Measurements from ENCODE around the gene CDK14. TPM values are rescaled to one million over a fixed set of nuclear protein-coding genes. Genes with fewer than 3 reads are reported as not detected.

CDK14 gene
- total RNA-seq, 4 donors from 2014 or later = 29.3 to 37.8 (median 33.0) TPM

GRCh38 chr7:90663176-90663575 lies 67.1 kb downstream of the CDK14 start:
- H3K36me3 ChIP-seq = no peaks in the 10 kb centered on the region
- H3K27me3 ChIP-seq = no peaks in the 10 kb centered on the region
- H3K4me1 ChIP-seq = peaks cover 21 to 35% of the 10 kb centered on the region in 2 donors
- 59 to 62% methylated on average over 3 of the region's 3 CpGs for WGBS, 2 donors
- H3K4me3 ChIP-seq (replicated peaks in 1 of 3) = no peak overlapping the region
- no peaks in the 10 kb centered on the region for H3K9me3 ChIP-seq
- no peak for TF ChIP-seq POLR2A (IDR thresholded peaks at IDR 0.05)
- TF ChIP-seq, protein P1, sequence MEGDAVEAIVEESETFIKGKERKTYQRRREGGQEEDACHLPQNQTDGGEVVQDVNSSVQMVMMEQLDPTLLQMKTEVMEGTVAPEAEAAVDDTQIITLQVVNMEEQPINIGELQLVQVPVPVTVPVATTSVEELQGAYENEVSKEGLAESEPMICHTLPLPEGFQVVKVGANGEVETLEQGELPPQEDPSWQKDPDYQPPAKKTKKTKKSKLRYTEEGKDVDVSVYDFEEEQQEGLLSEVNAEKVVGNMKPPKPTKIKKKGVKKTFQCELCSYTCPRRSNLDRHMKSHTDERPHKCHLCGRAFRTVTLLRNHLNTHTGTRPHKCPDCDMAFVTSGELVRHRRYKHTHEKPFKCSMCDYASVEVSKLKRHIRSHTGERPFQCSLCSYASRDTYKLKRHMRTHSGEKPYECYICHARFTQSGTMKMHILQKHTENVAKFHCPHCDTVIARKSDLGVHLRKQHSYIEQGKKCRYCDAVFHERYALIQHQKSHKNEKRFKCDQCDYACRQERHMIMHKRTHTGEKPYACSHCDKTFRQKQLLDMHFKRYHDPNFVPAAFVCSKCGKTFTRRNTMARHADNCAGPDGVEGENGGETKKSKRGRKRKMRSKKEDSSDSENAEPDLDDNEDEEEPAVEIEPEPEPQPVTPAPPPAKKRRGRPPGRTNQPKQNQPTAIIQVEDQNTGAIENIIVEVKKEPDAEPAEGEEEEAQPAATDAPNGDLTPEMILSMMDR (IDR thresholded peaks at IDR 0.05) = no peak
- no peak overlapping the region for H3K27ac ChIP-seq
- intact Hi-C loops (cut with DNase I) = no loop called here
- DNase-seq = peak in 1 of 2 donors; percentile 21

GRCh38 chr7:90666186-90666585 lies 70.1 kb downstream of the CDK14 start:
- Histone ChIP-seq H3K4me3 (replicated peaks in 1 of 3) (no peak overlapping the region), H3K9me3 (no peaks in the 10 kb centered on the region), H3K4me1 (peaks cover 13 to 21% of the 10 kb centered on the region in 2 donors), H3K36me3 (no peaks in the 10 kb centered on the region), H3K27me3 (no peaks in the 10 kb centered on the region), H3K27ac (no peak overlapping the region)
- WGBS, 2 donors = 46 to 54% methylated on average over 4 of the region's 4 CpGs
- DNase-seq = peak; percentile 9 to 46
- intact Hi-C loops (cut with DNase I) = no loop called here
- TF ChIP-seq, protein P1 (IDR thresholded peaks at IDR 0.05) = no peak
- no peak for TF ChIP-seq POLR2A (IDR thresholded peaks at IDR 0.05)

DNA sequence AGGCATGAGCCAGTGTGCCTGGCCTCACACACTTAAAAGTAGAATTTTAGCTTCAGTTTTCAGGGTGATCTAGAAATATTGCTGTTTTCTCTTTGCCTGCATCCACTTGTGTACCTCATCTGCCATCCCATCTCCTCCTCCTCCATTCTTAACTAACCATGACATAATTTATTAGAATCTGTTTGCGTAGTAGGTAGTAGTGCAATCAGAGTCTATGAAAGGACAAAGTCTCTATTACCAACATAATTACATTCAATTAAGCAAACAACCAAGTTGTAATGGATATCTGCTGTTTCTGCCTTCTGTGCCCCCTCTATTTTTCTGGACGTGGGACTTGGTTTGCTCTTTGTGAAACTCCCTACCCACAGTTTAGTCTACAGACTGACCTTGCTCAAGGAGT lies 72.9 kb downstream of the CDK14 start:
- no peaks in the 10 kb centered on the region for H3K27me3 ChIP-seq
- H3K27ac ChIP-seq = no peak overlapping the region
- H3K4me1 ChIP-seq = peaks cover 0 to 2% of the 10 kb centered on the region in 2 donors
- H3K36me3 ChIP-seq = no peaks in the 10 kb centered on the region
- no peaks in the 10 kb centered on the region for H3K9me3 ChIP-seq
- TF ChIP-seq POLR2A (IDR thresholded peaks at IDR 0.05) = no peak
- TF ChIP-seq, protein P1 (IDR thresholded peaks at IDR 0.05) = no peak
- no peak overlapping the region for H3K4me3 ChIP-seq (replicated peaks in 1 of 3)
- no peak for DNase-seq
- 51 to 60% methylated on average over 2 of the region's 2 CpGs for WGBS, 2 donors
- intact Hi-C loops (cut with DNase I) = no loop called here

DNA sequence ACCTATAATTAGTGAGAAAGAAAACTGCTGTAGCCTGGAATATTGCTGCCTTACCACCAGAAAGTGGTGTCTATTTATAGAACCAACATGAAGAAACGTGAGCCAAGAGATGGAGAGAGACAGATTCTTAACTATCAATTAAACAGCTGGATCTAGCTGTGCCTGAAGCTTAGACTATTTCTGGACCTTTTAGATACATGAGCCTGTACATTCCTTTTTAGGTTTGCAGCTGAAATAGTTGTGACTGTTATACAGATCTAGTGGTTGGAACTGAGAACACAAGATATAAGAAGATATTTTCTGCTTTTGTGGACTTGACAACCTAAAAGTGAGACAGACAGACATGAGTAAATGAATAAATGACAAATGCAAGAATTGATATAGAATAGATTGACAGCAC lies 73.4 kb downstream of the CDK14 start:
- no peak for DNase-seq
- 74 to 80% methylated on average over 1 of the region's 1 CpG for WGBS, 2 donors
- intact Hi-C loops (cut with DNase I) = no loop called here

GRCh38 chr7:90671571-90671970 lies 75.5 kb downstream of the CDK14 start:
- no peak for TF ChIP-seq POLR2A (IDR thresholded peaks at IDR 0.05)
- TF ChIP-seq, protein P1 (IDR thresholded peaks at IDR 0.05) = no peak
- Histone ChIP-seq H3K27ac (no peak overlapping the region), H3K36me3 (no peaks in the 10 kb centered on the region), H3K4me1 (no peaks in the 10 kb centered on the region), H3K27me3 (no peaks in the 10 kb centered on the region), H3K4me3 (replicated peaks in 1 of 3) (no peak overlapping the region), H3K9me3 (no peaks in the 10 kb centered on the region)
- 83 to 88% methylated on average over 2 of the region's 2 CpGs for WGBS, 2 donors
- intact Hi-C loops (cut with DNase I) = no loop called here
- no peak for DNase-seq

More for the DNA sequence above, 73.4 kb downstream of the CDK14 start:
- Histone ChIP-seq H3K9me3 (no peaks in the 10 kb centered on the region), H3K27ac (no peak overlapping the region), H3K27me3 (no peaks in the 10 kb centered on the region), H3K36me3 (no peaks in the 10 kb centered on the region), H3K4me1 (peaks cover 0 to 2% of the 10 kb centered on the region in 2 donors), H3K4me3 (replicated peaks in 1 of 3) (no peak overlapping the region)
- no peak for TF ChIP-seq POLR2A (IDR thresholded peaks at IDR 0.05)
- TF ChIP-seq, protein P1 (IDR thresholded peaks at IDR 0.05) = no peak
